OCI-LY3 (cell line): ENCODE measurements around the gene FTCD.

Source experiments
- CTCF ChIP-seq: fragments of 200-600, 300-600 bp; sonication (generic); IDR thresholded peaks from 2 replicates; pipeline ENCODE4 v1.5.1; 2014; ENCODE audit warnings: antibody characterized with exemption, low read length, low read depth
- EZH2phosphoT487 ChIP-seq: fragments of 200-600 bp; shearing (Covaris generic); IDR thresholded peaks from 2 replicates; pipeline ENCODE4 v1.6.1; 2018; ENCODE audit warnings: antibody characterized with exemption, mixed run types, low read depth

DNA sequence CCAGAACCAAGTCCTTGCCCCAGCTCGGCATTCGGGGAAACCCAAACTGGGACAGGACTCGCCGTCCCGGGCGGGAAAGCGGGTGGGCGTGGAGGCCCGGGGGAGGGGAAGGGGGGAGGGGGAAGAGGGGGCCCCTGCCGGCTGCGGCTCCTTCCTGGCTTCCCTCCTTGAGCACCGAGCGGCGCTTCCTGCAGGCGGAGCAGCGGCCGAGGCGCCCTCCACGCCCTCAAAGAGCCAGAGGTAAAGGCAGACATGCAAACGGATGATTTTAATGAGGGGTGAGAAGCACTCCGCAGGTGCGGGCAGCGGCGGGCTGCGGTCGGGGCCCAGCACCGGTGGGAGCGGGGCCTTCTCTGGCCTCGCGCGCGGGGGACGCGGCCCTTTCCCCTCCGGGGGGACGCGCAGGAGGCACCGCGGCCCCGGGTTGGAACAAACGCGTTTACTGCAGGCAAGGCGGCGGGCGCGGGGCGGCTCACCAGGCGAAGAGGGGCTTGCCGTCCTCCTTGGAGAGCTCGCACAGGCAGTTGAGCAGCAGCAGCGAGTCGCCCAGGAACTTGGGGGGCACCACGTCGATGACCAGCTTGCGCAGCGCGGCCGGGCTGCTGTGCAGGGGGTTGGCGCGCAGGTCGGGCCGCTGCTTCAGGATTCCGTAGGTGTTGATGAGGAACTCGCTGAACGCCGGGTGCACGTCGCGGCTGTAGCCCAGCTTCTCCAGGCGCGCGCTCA is 5.7 kb upstream of the FTCD start:
- TF ChIP-seq CTCF, result no peak
- no peak for TF ChIP-seq EZH2phosphoT487
